Esophagus muscularis mucosa (tissue), 4 donors: ENCODE data around the gene MGAT1. TPM values are rescaled to one million over a fixed set of nuclear protein-coding genes. Genes with fewer than 3 reads are reported as not detected.

ENCODE experiments used
- DNase-seq: peaks from one replicate; pipeline ENCODE4 v3.0.0-alpha.2; 2017; ENCODE audit errors: extremely low spot score
- H3K27ac ChIP-seq, 4 donors: fragments of 200-600 bp; sonication (generic); replicated peaks in 1 of 4; 1 replicate in 3 of 4; 2 replicates in 1 of 4; pipeline ENCODE4 v1.5.1; 2016 to 2019; ENCODE audit warnings: mild to moderate bottlenecking in 1 of 4
- H3K27me3 ChIP-seq, 4 donors: fragments of 200-600 bp; sonication (generic); one replicate each; pipeline versions ENCODE4 v1.5.1 to v1.6.0; 2016 to 2019
- H3K36me3 ChIP-seq, 4 donors: fragments of 200-600 bp; sonication (generic); one replicate each; pipeline ENCODE4 v1.5.1; 2016 to 2019
- H3K4me1 ChIP-seq, 4 donors: fragments of 200-600 bp; sonication (generic); one replicate each; pipeline ENCODE4 v1.5.1; 2016 to 2019
- H3K4me3 ChIP-seq, 4 donors: fragments of 200-600 bp; sonication (generic); 1 replicate in 2 of 4; 2 replicates in 2 of 4; pipeline ENCODE4 v1.5.1; 2016 to 2019; ENCODE audit warnings: mild to moderate bottlenecking in 4 of 4, moderate library complexity in 1 of 4
- H3K9me3 ChIP-seq, 4 donors: fragments of 200-600 bp; sonication (generic); 1 replicate in 3 of 4; 2 replicates in 1 of 4; pipeline ENCODE4 v1.5.1; 2016 to 2019
- CTCF ChIP-seq, 3 experiments: fragments of 200-600 bp in 2 of 3; fragments of 450-650 bp in 1 of 3; sonication (generic) in 2 of 3; IDR thresholded peaks; one replicate each; pipeline ENCODE4 v1.5.1; 2017 to 2019; ENCODE audit warnings: antibody characterized with exemption in 3 of 3, mild to moderate bottlenecking in 2 of 3, moderate library complexity in 1 of 3
- EP300 ChIP-seq: sonication (generic); formaldehyde crosslinking; IDR thresholded peaks from one replicate; pipeline ENCODE4 v1.6.1; 2017; ENCODE audit warnings: antibody characterized with exemption
- POLR2A ChIP-seq: fragments of 450-650 bp; IDR thresholded peaks from one replicate; pipeline ENCODE4 v1.6.1; 2017; ENCODE audit warnings: antibody characterized with exemption, moderate library complexity, mild to moderate bottlenecking, low read depth
- POLR2AphosphoS5 ChIP-seq, 2 donors: sonication (generic); formaldehyde crosslinking; IDR thresholded peaks; one replicate each; pipeline ENCODE4 v1.6.1; 2017; ENCODE audit warnings: antibody characterized with exemption in 2 of 2
- WGBS: methylation state at CpG from one replicate; pipeline ENCODE4 v1.1.5; 2018; 5-methylcytosine and 5-hydroxymethylcytosine counted together
- intact Hi-C: fragments of 100-400 bp; cut with DNase I; formaldehyde crosslinking; loops from one replicate; pipeline ENCODE4 v1.15.1; 2023
- total RNA-seq, 4 donors: library from RNA; depleted of rRNA; stranded (reverse); fragments of >200 nt; gene quantifications; one replicate each; pipeline versions ENCODE4 v1.1.0 to v1.2.1, GENCODE V29; 2016

The MGAT1 gene
- total RNA-seq, 4 donors from 2014 or later, result 132 to 205 (median 190) TPM

DNA sequence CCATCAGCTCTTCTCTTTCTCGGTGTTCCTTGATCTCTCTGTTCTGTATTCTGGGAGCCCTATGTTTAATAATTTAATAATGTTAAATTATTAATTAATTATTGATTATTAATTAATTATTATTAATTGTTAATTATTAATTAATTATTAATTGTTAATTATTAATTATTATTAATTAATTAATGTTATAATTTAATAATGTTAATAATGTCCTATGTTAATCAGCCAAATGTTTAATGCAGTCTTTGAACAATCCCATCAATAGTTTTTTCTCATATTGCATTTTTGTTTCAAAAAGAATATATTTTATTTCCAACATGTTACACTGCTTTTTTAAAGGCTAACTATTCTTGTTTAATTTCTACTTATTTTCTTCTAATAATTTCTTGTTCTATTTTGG, 26.2 kb downstream of the MGAT1 start:
- H3K36me3 ChIP-seq, result peaks cover 0 to 3% (median 0%) of the 10 kb centered on the region in 4 donors
- intact Hi-C loops, result no loop called here
- H3K27me3 ChIP-seq, result no peaks in the 10 kb centered on the region
- no peak overlapping the region for H3K27ac ChIP-seq
- H3K4me3 ChIP-seq, result no peak overlapping the region
- WGBS, result 96% methylated on average over 1 of the region's 1 CpG
- peaks cover 0 to 11% (median 10%) of the 10 kb centered on the region in 4 donors for H3K9me3 ChIP-seq
- DNase-seq, result no peak
- no peaks in the 10 kb centered on the region for H3K4me1 ChIP-seq
- TF ChIP-seq CTCF (IDR thresholded peaks at IDR 0.05), result no peak
- no peak for TF ChIP-seq EP300
- no peak for TF ChIP-seq POLR2AphosphoS5 (IDR thresholded peaks at IDR 0.05)
- TF ChIP-seq POLR2A, result no peak

GRCh38 chr5:180775624-180776023, 27.0 kb downstream of the MGAT1 start:
- DNase-seq, result no peak
- intact Hi-C loops, result no loop called here
- Histone ChIP-seq H3K4me1 (no peaks in the 10 kb centered on the region), H3K27me3 (no peaks in the 10 kb centered on the region), H3K27ac (no peak overlapping the region), H3K4me3 (no peak overlapping the region), H3K9me3 (peaks cover 0 to 13% (median 10%) of the 10 kb centered on the region in 4 donors), H3K36me3 (peaks cover 0 to 3% (median 0%) of the 10 kb centered on the region in 4 donors)
- no peak for TF ChIP-seq POLR2A
- no peak for TF ChIP-seq CTCF (IDR thresholded peaks at IDR 0.05)
- TF ChIP-seq POLR2AphosphoS5 (IDR thresholded peaks at IDR 0.05), result no peak
- TF ChIP-seq EP300, result no peak
- 87% methylated on average over 7 of the region's 7 CpGs for WGBS

DNA sequence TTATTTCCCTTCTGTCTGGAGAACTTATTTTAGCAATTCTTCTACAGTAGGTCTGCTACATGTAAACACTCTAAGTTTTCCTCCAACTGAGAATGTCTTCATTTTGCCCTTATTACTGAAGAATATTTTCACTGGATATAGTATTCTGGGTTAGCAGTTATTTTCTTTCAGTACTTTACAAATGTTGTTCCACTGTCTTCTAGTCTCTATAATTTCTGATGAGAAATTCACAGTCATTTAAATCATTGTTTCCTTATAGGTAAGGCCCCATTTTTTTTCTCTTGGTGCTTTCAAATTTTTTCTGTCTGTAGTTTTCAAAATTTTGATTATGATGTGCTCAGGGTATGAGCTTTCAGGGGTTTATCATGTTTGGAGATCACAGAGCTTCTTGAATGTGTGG, 30.8 kb downstream of the MGAT1 start:
- H3K4me3 ChIP-seq, result no peak overlapping the region
- TF ChIP-seq POLR2AphosphoS5 (IDR thresholded peaks at IDR 0.05) (no peak), POLR2A (no peak), CTCF (IDR thresholded peaks at IDR 0.05) (no peak), EP300 (no peak)
- H3K27ac ChIP-seq, result no peak overlapping the region
- intact Hi-C loops, result no loop called here
- DNase-seq, result no peak
- no peaks in the 10 kb centered on the region for H3K4me1 ChIP-seq
- H3K9me3 ChIP-seq, result peaks cover 0 to 28% (median 14%) of the 10 kb centered on the region in 4 donors
- H3K27me3 ChIP-seq, result no peaks in the 10 kb centered on the region
- H3K36me3 ChIP-seq, result no peaks in the 10 kb centered on the region

DNA sequence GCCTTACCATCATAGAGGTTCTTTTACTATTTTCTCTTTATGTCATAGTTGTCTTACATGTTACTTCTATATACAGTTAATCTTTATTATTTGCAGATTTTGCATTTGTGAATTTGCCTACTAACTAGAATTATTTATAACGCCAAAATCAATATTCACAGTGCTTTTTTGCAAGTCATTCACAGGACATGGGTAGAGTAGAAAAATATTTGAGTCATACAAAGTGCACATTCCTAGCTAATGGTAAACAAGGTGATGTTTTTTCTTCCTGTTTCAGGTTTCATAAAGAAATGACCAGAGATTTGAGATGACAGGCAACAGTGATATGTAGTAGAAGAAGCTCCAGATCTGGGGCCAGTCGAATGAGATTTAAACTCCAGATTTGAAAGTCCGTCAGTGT, 32.8 kb downstream of the MGAT1 start:
- H3K36me3 ChIP-seq, result no peaks in the 10 kb centered on the region
- H3K4me3 ChIP-seq, result no peak overlapping the region
- intact Hi-C loops, result no loop called here
- DNase-seq, result no peak
- no peaks in the 10 kb centered on the region for H3K27me3 ChIP-seq
- H3K27ac ChIP-seq, result no peak overlapping the region
- H3K9me3 ChIP-seq, result peaks cover 0 to 28% (median 14%) of the 10 kb centered on the region in 4 donors
- 82% methylated on average over 3 of the region's 3 CpGs for WGBS
- no peak for TF ChIP-seq CTCF (IDR thresholded peaks at IDR 0.05)
- no peak for TF ChIP-seq POLR2A
- no peak for TF ChIP-seq EP300
- TF ChIP-seq POLR2AphosphoS5 (IDR thresholded peaks at IDR 0.05), result no peak
- H3K4me1 ChIP-seq, result no peaks in the 10 kb centered on the region

DNA sequence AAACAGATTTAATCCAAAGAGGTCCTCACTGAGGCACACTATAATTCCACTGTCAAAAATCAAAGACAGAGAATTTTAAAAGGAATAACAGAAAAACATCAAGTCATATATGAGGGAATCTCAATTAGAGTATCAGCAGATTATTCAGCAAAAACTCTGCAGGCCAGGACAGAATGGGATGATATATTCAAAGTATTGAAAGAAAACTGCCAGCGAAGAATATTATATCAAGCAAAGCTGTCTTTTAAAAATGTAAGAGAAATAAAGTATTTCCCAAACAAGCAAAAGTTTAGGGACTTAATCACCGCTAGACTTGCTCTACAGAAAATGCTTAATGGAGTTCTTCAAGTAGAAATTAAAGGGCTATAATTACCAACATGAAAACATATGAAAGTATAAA, 47.0 kb downstream of the MGAT1 start:
- H3K4me1 ChIP-seq, result no peaks in the 10 kb centered on the region

More for the DNA sequence above, 47.0 kb downstream of the MGAT1 start:
- no peaks in the 10 kb centered on the region for H3K36me3 ChIP-seq
- peaks cover 0 to 21% (median 0%) of the 10 kb centered on the region in 4 donors for H3K27me3 ChIP-seq
- intact Hi-C loops, result no loop called here
- H3K27ac ChIP-seq, result no peak overlapping the region
- DNase-seq, result no peak
- no peak for TF ChIP-seq CTCF (IDR thresholded peaks at IDR 0.05)
- TF ChIP-seq POLR2A, result no peak
- TF ChIP-seq POLR2AphosphoS5 (IDR thresholded peaks at IDR 0.05), result no peak
- TF ChIP-seq EP300, result no peak
- H3K4me3 ChIP-seq, result no peak overlapping the region
- H3K9me3 ChIP-seq, result peaks cover 0 to 31% (median 19%) of the 10 kb centered on the region in 4 donors
- WGBS, result 43% methylated on average over 2 of the region's 2 CpGs
